Activated B cell treated with CpG ODN at 0.5 μM for 24 hours (primary cell): ENCODE results near the gene U2AF1L4. TPM values are rescaled to one million over a fixed set of nuclear protein-coding genes. Genes with fewer than 3 reads are reported as not detected.

Experiments
- ATAC-seq: fragments of 200-7000 bp; cut with Tn5 transposase; one replicate; pipeline ENCODE4 v1.10.0; 2021; ENCODE audit warnings: low read depth, mild to moderate bottlenecking, moderate library complexity
- CTCF ChIA-PET: fragments of 350-600 bp; sonication (Branson Sonifier 250); formaldehyde crosslinking; loops from one replicate; lab custom pipeline; 2021; ENCODE audit warnings: antibody characterized with exemption; lab: Charles Lee
- POLR2A ChIA-PET: fragments of 350-600 bp; sonication (Branson Sonifier 250); formaldehyde crosslinking; loops from one replicate; lab custom pipeline; 2021; ENCODE audit warnings: antibody characterized with exemption; lab: Charles Lee
- DNase-seq: peaks from one replicate; pipeline ENCODE4 v3.0.0; 2022
- H3K27ac Mint-ChIP-seq: one replicate; pipeline ENCODE4 v1.8.0; 2020; ENCODE audit warnings: mixed read lengths
- H3K27me3 Mint-ChIP-seq: one replicate; pipeline ENCODE4 v1.8.0; 2021; ENCODE audit warnings: mixed read lengths
- H3K36me3 Mint-ChIP-seq: one replicate; pipeline ENCODE4 v1.8.0; 2021; ENCODE audit warnings: low read depth, mixed read lengths
- H3K4me1 Mint-ChIP-seq: one replicate; pipeline ENCODE4 v1.8.0; 2021; ENCODE audit warnings: mixed read lengths
- H3K4me3 Mint-ChIP-seq: one replicate; pipeline ENCODE4 v1.8.0; 2020; ENCODE audit warnings: mild to moderate bottlenecking, mixed read lengths
- H3K9me3 Mint-ChIP-seq: one replicate; pipeline ENCODE4 v1.8.0; 2020; ENCODE audit warnings: mixed read lengths
- CTCF ChIP-seq: fragments of 200-600 bp; IDR thresholded peaks from one replicate; pipeline ENCODE4 v1.8.0; 2022; ENCODE audit warnings: antibody characterized with exemption, mild to moderate bottlenecking
- intact Hi-C: fragments of 100-400 bp; cut with micrococcal nuclease; formaldehyde crosslinking; loops from one replicate; pipeline ENCODE4 v1.15.1; 2024
- total RNA-seq: library from RNA; stranded (reverse); gene quantifications from 2 replicates; pipeline ENCODE4 v1.2.3, GENCODE V29; 2022

The U2AF1L4 gene
- total RNA-seq, 1 donor from 2014 or later, result 46.1 TPM

GRCh38 chr19:35723671-35724070 is 21.5 kb downstream of the U2AF1L4 start:
- no peak for ATAC-seq
- Mint-ChIP-seq H3K27ac (no peak overlapping the region), H3K4me3 (no peak overlapping the region), H3K4me1 (peaks cover 18% of the 10 kb centered on the region), H3K27me3 (no peaks in the 10 kb centered on the region), H3K36me3 (peaks cover 80% of the 10 kb centered on the region), H3K9me3 (no peaks in the 10 kb centered on the region)
- intact Hi-C loops, result no loop called here
- CTCF ChIA-PET, result interaction anchor here (1.1 kb wide), 1 partner anchor 17 kb away, joined by 3 read pairs; no protein-coding TSS in a partner anchor
- POLR2A ChIA-PET, result interaction anchor here (0.7 kb wide), 1 partner anchor 17 kb away, joined by 4 read pairs; no protein-coding TSS in a partner anchor
- no peak for DNase-seq
- no peak for TF ChIP-seq CTCF

- Mint-ChIP-seq H3K4me1 (peaks cover 22% of the 10 kb centered on the region), H3K4me3 (no peak overlapping the region), H3K9me3 (no peaks in the 10 kb centered on the region), H3K36me3 (peaks cover 72% of the 10 kb centered on the region), H3K27ac (no peak overlapping the region), H3K27me3 (no peaks in the 10 kb centered on the region)
- no peak for ATAC-seq
- TF ChIP-seq CTCF, result no peak
- intact Hi-C loops, result no loop called here
- POLR2A ChIA-PET, result interaction anchor here (0.7 kb wide), 1 partner anchor 18 kb away, joined by 4 read pairs; no protein-coding TSS in a partner anchor
- no peak for DNase-seq
- CTCF ChIA-PET, result interaction anchor here (1.1 kb wide), 1 partner anchor 18 kb away, joined by 3 read pairs; no protein-coding TSS in a partner anchor
These were observed 22.3 kb downstream of the U2AF1L4 start for GRCh38 chr19:35722897-35723296.

- Mint-ChIP-seq H3K4me3 (no peak overlapping the region), H3K27ac (no peak overlapping the region), H3K9me3 (no peaks in the 10 kb centered on the region), H3K36me3 (peaks cover 68% of the 10 kb centered on the region), H3K27me3 (no peaks in the 10 kb centered on the region), H3K4me1 (peaks cover 22% of the 10 kb centered on the region)
- ChIA-PET POLR2A (no interaction called here), CTCF (no interaction called here)
- TF ChIP-seq CTCF, result no peak
- DNase-seq, result no peak
- intact Hi-C loops, result no loop called here
- no peak for ATAC-seq
These were observed 22.8 kb downstream of the U2AF1L4 start for GRCh38 chr19:35722461-35722860.

- no peak overlapping the region for H3K27ac Mint-ChIP-seq
- no peak overlapping the region for H3K4me3 Mint-ChIP-seq
- no peak for TF ChIP-seq CTCF
- H3K9me3 Mint-ChIP-seq, result no peaks in the 10 kb centered on the region
- DNase-seq (no peak), ATAC-seq (no peak)
- H3K36me3 Mint-ChIP-seq, result peaks cover 63% of the 10 kb centered on the region
- POLR2A ChIA-PET, result interaction anchor here (0.5 to 1.1 kb wide), 3 partner anchors 19 to 87 kb away, joined by 3 to 5 read pairs (median 5); no protein-coding TSS in a partner anchor
- peaks cover 27% of the 10 kb centered on the region for H3K4me1 Mint-ChIP-seq
- CTCF ChIA-PET, result no interaction called here
- no peaks in the 10 kb centered on the region for H3K27me3 Mint-ChIP-seq
- intact Hi-C loops, result no loop called here
These were observed 23.8 kb downstream of the U2AF1L4 start for GRCh38 chr19:35721374-35721773.

GRCh38 chr19:35720648-35721047 is 24.6 kb downstream of the U2AF1L4 start:
- Mint-ChIP-seq H3K4me3 (no peak overlapping the region), H3K9me3 (no peaks in the 10 kb centered on the region), H3K27me3 (no peaks in the 10 kb centered on the region), H3K27ac (no peak overlapping the region), H3K4me1 (peaks cover 34% of the 10 kb centered on the region), H3K36me3 (peaks cover 59% of the 10 kb centered on the region)
- no peak for ATAC-seq
- POLR2A ChIA-PET, result interaction anchor here (0.5 to 3.4 kb wide), 4 partner anchors 9 to 265 kb away, joined by 3 to 22 read pairs (median 4); no protein-coding TSS in a partner anchor
- CTCF ChIA-PET, result no interaction called here
- intact Hi-C loops, result no loop called here
- no peak for TF ChIP-seq CTCF
- no peak for DNase-seq
